Breast epithelium (tissue), 3 donors: Measurements from ENCODE around the gene ASTN2.

ENCODE experiments used
- POLR2A ChIP-seq: fragments of 450-650 bp; IDR thresholded peaks from one replicate; pipeline ENCODE4 v1.6.1; 2016; ENCODE audit warnings: antibody characterized with exemption, mild to moderate bottlenecking, moderate library complexity
- TF ChIP-seq, protein P1 (sequence below), 3 donors: fragments of 450-650 bp; IDR thresholded peaks; one replicate each; pipeline ENCODE4 v1.5.1; 2016 to 2017; ENCODE audit warnings: antibody characterized with exemption in 3 of 3, mild to moderate bottlenecking in 3 of 3, moderate library complexity in 3 of 3

GRCh38 chr9:116544896-116545295 is 870.0 kb downstream of the ASTN2 start:
- TF ChIP-seq, protein P1, sequence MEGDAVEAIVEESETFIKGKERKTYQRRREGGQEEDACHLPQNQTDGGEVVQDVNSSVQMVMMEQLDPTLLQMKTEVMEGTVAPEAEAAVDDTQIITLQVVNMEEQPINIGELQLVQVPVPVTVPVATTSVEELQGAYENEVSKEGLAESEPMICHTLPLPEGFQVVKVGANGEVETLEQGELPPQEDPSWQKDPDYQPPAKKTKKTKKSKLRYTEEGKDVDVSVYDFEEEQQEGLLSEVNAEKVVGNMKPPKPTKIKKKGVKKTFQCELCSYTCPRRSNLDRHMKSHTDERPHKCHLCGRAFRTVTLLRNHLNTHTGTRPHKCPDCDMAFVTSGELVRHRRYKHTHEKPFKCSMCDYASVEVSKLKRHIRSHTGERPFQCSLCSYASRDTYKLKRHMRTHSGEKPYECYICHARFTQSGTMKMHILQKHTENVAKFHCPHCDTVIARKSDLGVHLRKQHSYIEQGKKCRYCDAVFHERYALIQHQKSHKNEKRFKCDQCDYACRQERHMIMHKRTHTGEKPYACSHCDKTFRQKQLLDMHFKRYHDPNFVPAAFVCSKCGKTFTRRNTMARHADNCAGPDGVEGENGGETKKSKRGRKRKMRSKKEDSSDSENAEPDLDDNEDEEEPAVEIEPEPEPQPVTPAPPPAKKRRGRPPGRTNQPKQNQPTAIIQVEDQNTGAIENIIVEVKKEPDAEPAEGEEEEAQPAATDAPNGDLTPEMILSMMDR (IDR thresholded peaks at IDR 0.05): no peak
- TF ChIP-seq POLR2A: no peak
